ENCODE measurements around the gene CEP128.

CEP128 gene

GRCh38 chr14:80645667-80646413 lies 295.7 kb downstream of the CEP128 start:
- DNase-seq (ENCODE audit: low read depth), result no peak
- TF ChIP-seq CTCF (IDR thresholded peaks at IDR 0.05; ENCODE audit: low read depth, low read length, missing control alignments), result no peak
- in situ Hi-C loops (cut with HindIII; ENCODE audit: low sequenced_read_pairs), result no loop called here
- H3K4me3 ChIP-seq (ENCODE audit: low read depth, low read length), result no peak overlapping the region

DNA sequence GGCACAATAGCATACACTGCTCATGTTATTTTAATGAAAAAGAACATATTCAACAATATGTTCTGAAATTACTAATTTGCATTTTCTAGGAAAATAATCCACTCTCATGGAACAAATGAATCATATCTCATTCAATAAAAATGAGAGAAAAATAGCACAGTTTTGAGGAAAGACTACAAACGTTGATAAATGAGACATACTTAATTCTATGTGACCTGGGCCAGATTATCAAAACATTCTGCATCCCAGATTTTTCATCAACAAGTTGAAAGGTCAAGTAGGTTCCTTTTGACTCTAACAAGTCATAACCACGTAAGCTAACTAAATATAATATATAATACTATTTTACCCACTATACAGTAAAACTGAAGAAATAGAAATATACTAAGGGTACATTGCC lies 296.7 kb downstream of the CEP128 start:
- no peak overlapping the region for H3K4me3 ChIP-seq (ENCODE audit: low read depth, low read length)
- in situ Hi-C loops (cut with HindIII; ENCODE audit: low sequenced_read_pairs), result no loop called here
- DNase-seq (ENCODE audit: low read depth), result no peak
- TF ChIP-seq CTCF (IDR thresholded peaks at IDR 0.05; ENCODE audit: low read depth, low read length, missing control alignments), result no peak

GRCh38 chr14:80638620-80639515 lies 302.7 kb downstream of the CEP128 start:
- H3K4me3 ChIP-seq (ENCODE audit: low read depth, low read length), result no peak overlapping the region
- DNase-seq (ENCODE audit: low read depth), result peak; percentile 6
- in situ Hi-C loops (cut with HindIII; ENCODE audit: low sequenced_read_pairs), result no loop called here

DNA sequence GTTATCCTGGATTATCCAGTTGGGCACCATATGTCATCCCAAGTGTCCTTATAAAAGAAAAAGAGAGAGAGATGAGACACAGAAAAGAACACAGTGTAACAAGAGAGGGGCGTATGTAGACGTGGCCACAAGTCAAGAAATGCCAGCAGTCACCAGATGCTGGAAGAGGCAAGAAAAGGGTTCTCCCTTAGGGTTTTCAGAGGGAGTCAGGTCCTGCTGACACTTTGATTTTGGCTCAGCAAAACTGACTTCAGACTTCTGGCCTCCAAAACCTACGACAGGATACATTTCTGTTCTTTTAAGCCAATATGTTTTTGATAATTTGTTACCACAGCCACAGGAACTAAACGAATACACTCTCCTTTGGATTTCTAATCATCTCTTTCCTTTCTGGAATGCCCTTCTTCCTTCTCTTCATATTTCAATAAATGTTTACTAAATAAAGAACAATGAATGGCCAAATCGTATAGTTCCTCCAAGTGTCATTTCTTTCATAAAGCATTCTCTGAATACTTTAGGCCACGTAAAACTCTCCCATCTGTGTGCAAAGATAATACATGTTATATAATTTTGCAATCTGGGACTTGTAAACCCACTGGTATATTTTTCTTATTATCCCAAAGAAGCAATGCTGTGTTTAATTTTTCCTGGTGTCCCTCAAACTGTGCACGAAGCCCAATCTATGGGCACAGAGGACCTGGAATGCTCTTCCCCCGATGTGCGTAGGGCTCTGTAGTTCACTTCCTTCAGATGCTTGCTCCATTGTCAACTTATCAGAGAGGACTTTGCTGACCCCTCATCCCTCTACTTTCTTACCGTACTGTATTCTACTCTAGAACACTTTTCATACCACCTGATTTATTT lies 303.6 kb downstream of the CEP128 start:
- no peak overlapping the region for H3K4me3 ChIP-seq (ENCODE audit: low read depth, low read length)
- no peak for DNase-seq (ENCODE audit: low read depth)
- in situ Hi-C loops (cut with HindIII; ENCODE audit: low sequenced_read_pairs), result no loop called here
- no peak for TF ChIP-seq CTCF (IDR thresholded peaks at IDR 0.05; ENCODE audit: low read depth, low read length, missing control alignments)

More at GRCh38 chr14:80638620-80639515, 302.7 kb downstream of the CEP128 start:
- TF ChIP-seq CTCF (IDR thresholded peaks at IDR 0.05; ENCODE audit: low read depth, low read length, missing control alignments), result no peak

DNA sequence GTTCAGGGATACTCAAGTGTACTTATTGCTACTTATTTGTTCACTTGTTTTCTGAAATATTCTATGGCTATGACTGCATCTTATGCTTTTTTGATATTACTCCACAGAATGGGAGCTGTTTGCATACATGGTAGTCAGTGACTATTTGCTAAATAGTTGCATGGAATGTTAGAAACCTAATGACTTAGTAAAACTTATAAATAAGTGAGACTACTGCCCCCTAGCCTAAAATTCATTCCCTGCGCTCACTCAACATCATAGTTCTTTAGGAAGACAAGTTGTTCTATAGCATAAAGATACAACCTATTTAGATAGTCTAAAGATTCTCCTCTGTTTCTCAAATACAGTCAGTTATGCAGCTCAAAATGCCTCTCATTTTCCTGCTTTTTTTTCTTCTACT lies 305.5 kb downstream of the CEP128 start:
- no peak for DNase-seq (ENCODE audit: low read depth)
- in situ Hi-C loops (cut with HindIII; ENCODE audit: low sequenced_read_pairs), result no loop called here
- no peak overlapping the region for H3K4me3 ChIP-seq (ENCODE audit: low read depth, low read length)
- TF ChIP-seq CTCF (IDR thresholded peaks at IDR 0.05; ENCODE audit: low read depth, low read length, missing control alignments), result peak; percentile 3

All from astrocyte of the cerebellum (primary cell).